ENCODE results near the gene MREG.
"Not testable (repeated sequence)": the region's sequence is repeated elsewhere in the genome, so short reads cannot be mapped to it uniquely, and the experiment has no call there.

Gene MREG

DNA sequence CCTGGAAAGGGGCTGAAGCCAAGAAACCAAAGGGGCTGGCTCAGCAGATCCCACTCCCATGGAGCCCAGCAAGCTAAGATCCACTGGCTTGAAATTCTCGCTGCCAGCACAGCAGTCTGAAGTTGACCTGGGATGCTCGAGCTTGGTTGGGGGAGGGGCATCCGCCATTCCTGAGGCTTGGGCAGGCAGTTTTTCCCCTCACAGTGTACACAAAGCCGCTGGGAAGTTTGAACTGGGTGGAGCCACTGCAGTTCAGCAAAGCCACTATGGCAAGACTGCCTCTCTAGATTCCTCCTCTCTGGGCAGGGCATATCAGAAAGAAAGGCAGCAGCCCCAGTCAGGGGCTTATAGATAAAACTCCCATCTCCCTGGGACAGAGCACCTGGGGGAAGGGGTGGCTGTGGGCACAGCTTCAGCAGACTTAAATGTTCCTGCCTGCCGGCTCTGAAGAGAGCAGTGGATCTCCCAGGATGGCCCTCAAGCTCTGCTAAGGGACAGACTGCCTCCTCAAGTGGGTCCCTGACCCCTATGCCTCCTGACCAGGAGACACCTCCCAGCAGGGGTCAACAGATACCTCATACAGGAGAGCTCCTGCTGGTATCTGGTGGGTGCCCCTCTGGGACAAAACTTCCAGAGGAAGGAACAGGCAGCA is 24.7 kb downstream of the MREG start:
- DNase-seq (ENCODE audit: low read depth), result not testable (repeated sequence)

- no peak for DNase-seq (ENCODE audit: low read depth)
Measured at GRCh38 chr2:215985257-215985656, 28.1 kb downstream of the MREG start.

GRCh38 chr2:215984661-215985060 is 28.7 kb downstream of the MREG start:
- DNase-seq (ENCODE audit: low read depth), result no peak

DNA sequence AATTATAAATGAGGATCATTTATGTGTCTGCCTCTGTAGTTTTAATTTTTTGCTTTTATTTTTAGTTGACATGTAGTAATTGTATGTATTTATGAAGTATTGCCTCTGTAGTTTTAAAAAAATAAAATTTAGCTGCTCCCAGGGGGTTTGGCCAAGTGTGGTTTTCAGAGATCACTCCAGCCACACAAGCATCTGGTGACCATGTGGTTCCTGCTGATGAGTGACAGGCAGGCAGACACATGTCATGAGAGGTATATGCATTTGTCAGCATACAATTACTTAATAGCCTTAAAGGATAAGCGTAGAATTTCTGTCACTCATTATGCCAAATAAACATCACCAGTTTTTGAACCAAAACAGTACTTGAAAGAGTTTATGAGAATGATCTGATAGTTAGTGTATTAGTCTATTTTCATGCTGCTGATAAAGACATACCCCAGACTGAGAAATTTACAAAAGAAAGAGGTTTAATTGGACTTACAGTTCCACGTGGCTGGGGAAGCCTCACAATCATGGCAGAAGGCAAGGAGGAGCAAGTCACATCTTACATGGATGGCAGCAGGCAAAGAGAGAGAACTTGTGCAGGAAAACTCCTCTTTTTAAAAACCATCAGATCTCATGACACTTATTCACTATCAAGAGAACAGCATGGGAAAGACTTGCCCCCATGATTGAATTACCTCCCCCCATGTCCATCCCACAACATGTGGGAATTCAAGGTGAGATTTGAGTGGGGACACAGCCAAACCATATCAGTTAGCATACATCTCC is 29.6 kb downstream of the MREG start:
- DNase-seq (ENCODE audit: low read depth), result no peak

GRCh38 chr2:215982465-215982875 is 30.9 kb downstream of the MREG start:
- peak; percentile 54 for DNase-seq (ENCODE audit: low read depth)

DNA sequence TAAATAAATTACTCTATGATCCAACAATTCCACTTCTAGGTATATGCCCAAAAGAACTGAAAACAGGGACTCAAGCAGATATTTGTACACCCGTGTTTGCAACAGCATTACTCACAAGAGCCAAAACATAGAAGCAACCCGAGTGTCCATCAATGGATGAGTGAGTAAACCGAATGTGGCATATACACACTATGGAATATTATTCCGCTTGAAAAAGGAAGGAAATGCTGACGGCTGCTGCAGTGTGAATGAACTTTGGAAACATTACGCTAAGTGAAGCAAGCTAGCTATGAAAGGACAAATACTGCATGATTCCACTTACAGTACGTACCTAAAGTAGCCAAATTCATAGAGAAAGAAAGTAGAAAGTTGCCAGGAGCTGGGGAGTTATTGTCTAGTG is 32.2 kb downstream of the MREG start:
- no peak for DNase-seq (ENCODE audit: low read depth)

- DNase-seq (ENCODE audit: low read depth), result no peak
Measured at GRCh38 chr2:215979620-215980019, 33.7 kb downstream of the MREG start.

- no peak for DNase-seq (ENCODE audit: low read depth)
Measured at GRCh38 chr2:215974700-215975429, 38.5 kb downstream of the MREG start.

DNA sequence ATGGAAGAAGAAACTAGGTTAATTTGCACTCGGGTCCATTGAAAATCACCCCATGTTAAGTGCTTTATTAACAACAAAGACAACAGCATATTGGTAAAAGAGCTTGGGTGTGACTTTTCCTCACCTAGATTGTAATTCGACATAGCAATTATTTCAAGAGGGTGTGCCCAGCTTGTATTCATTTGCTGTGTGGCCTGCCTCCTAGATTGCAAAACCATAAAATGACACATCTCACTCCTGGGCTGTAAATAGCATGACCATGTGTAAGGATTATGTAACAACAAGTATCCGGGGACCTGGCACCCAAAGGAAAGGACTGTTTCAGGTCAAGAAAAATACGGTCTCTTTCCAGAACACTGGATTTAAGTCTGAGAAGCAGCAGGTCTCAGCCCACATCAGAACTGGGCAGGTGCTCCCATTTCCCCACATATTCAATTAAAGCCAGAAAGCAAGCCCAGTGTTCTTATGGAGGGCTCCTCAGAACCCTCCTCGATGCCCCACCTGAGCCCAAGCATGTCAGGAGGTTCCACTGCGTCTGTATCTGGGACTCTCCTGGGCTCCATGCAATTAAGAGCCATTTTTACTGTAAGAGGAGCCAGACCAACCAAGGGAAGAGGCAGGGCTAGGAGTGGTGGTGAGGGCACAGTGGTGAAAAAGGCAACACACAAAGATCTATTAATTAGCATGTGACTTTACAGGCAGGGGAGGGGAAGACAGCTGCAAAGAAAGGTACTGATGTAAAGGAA is 39.2 kb downstream of the MREG start:
- peak; percentile 44 for DNase-seq (ENCODE audit: low read depth)

DNA sequence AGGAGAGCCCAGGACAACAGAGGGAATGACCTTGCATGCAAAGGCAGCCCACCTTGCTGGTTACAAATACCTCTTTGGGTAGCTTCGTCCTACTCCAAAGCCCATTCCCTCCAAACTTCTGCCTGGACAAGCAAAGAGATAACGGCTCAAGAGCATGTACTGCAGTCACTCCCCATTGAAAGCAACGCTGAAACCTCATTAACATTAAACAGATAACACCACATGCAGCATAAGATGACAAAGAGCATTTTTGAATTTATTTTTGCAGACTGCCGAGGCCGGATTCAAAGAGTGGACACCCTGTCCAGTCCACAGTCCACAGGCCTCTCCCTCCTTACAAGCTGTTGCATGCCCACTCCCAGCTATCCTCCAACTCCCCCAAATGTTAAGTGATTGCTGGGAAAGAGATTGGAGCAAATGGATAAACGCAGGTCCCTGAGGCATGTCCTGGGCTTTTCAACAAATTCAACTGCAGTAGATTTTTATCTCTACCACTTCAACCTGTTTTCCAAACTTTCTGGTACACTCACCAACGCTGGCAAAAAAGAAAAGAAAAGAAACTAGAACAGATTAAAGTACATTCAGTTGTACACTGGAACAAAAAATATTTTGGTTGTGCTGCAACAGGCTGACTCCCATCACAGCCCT is 40.1 kb downstream of the MREG start:
- no peak for DNase-seq (ENCODE audit: low read depth)

GRCh38 chr2:215971671-215972070 is 41.7 kb downstream of the MREG start:
- no peak for DNase-seq (ENCODE audit: low read depth)

DNA sequence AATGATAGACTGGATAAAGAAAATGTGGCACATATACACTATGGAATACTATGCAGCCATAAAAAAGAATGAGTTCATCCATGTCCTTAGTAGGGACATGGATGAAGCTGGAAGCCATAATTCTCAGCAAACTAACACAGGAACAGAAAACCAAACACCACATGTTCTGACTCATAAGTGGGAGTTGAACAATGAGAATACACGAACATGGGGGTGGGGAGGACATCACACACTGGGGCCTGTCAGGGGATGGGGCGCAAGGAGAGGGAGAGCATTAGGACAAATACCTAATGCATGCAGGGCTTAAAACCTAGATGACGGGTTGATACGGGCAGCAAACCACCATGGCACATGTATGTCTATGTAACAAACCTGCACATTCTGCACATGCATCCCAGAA is 42.5 kb downstream of the MREG start:
- not testable (repeated sequence) for DNase-seq (ENCODE audit: low read depth)

GRCh38 chr2:215970425-215970824 is 42.9 kb downstream of the MREG start:
- peak; percentile 11 for DNase-seq (ENCODE audit: low read depth)

GRCh38 chr2:215969131-215969841 is 44.1 kb downstream of the MREG start:
- peak; percentile 37 for DNase-seq (ENCODE audit: low read depth)

DNA sequence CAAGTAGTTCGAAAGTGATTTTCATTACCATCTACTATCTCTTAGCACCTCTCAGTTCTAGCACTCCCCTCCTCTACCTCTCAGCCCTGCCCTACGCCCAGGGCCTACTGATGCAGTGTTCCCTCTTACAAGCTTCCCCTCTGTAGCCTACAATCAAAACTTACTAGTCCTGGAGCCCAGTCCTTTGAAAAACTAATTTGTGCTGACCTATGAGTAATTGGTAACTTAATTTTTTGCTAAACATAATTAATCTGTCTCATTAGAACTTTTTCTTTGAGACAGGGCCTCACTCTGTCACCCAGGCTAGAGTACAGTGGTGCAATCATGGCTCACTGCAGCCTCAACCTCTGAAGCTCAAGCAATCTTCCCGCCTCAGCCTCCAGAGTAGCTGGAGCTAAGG is 44.9 kb downstream of the MREG start:
- no peak for DNase-seq (ENCODE audit: low read depth)

DNA sequence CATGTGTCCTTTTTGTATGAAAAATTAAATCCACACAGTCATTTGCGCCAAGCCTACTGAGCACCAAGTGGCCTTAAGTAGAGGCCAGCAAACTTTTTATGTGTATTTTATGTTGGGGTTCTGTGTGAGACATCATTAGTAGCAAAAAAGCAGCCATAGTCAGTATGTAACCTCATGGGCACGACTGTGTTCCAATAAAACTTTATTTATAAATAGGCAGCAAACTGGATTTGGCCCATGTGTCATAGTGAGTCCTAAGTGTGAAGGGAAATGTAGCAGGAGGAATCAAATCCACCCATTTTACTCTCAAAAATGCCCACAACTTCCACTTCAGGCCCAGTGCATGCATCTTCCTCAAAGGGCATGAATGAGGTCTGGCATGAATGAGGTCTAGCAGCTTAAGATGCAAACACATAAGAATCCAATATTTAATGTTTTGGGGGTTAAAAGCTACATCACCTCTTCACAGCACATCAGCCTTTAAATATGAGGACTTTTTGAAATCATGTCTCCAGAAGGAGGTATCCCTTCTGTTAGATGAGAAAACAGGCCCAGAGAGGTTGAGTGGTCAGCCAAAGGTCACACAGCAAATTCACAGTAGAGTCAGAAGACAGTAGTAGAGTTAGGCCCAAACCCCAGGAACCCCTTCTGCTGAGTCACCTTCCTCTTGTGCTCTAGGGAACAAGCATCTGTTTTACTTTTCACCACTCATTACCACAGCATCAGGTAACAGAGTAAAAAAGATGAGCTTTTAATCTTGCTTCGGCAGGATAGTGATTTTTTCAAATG is 45.6 kb downstream of the MREG start:
- no peak for DNase-seq (ENCODE audit: low read depth)

- DNase-seq (ENCODE audit: low read depth), result peak; percentile 60
Measured at GRCh38 chr2:215966951-215967350, 46.4 kb downstream of the MREG start.

- no peak for DNase-seq (ENCODE audit: low read depth)
Measured at GRCh38 chr2:215966274-215966673, 47.1 kb downstream of the MREG start.

DNA sequence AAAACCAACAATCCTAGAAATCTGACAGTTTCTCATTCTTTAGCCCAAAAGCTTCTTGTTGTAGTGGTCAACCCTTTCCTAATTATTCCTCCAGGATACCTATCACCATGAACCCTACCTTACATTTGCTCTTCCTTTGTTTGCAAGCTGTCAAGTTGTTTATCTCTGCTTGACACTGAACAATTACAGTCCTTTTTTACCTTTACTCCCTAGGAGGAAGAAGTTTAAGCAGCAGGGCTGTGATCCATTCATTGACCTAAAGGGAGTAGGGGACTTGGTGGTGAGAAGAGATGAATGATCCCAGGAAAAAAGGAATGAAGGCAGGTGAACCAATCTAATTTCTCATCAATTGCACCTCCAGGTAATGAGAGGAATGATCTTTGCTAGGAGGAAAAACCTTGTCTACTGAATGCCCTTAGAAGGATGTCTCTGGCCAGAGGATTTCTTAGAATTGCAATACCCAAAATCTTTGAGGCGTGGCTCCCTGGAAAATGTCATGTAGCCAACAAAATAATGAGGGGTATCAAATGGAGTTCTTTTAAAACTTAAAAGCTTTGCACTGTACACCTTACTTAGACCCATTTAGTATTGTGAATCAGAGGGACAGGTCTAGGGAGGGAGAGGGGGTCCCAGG is 47.7 kb downstream of the MREG start:
- DNase-seq (ENCODE audit: low read depth), result no peak

DNA sequence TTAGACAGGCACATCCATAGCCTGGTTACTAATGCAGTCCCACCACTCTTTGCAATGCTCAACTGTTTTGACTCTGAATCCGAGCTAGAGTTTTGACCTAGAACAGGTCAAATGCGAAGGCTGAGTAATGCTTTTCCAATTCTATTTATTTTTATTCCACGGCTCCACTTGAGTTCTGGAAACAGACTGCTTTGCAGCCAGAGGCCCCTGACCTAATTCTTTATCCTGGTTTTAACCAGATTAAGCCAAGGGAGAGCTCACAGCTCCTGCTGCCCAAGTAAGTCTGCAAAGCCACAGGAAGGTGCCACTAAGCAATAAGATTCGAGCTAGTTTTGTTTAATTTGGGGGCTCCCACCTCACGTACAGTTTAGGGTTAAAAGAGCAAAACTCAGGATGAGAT is 51.4 kb downstream of the MREG start:
- no peak for DNase-seq (ENCODE audit: low read depth)
